ENCODE measurements around the gene EHD2.
A peak's percentile ranks its signal among the peaks of the same experiment; 100 is the strongest.

The EHD2 gene

GRCh38 chr19:47691090-47691489, 22.1 kb upstream of the EHD2 start:
- DNase-seq (ENCODE audit: low read depth in 3 of 3) = no peak

- no peak for DNase-seq (ENCODE audit: low read depth in 3 of 3)
Observed at GRCh38 chr19:47691782-47692181, 21.4 kb upstream of the EHD2 start.

- DNase-seq (ENCODE audit: low read depth in 3 of 3) = no peak
Observed at GRCh38 chr19:47693489-47693888, 19.7 kb upstream of the EHD2 start.

GRCh38 chr19:47693903-47694302, 19.3 kb upstream of the EHD2 start:
- DNase-seq (ENCODE audit: low read depth in 3 of 3) = no peak

- no peak for DNase-seq (ENCODE audit: low read depth in 3 of 3)
Observed at GRCh38 chr19:47694466-47695273, 18.6 kb upstream of the EHD2 start.

GRCh38 chr19:47695533-47696262, 17.5 kb upstream of the EHD2 start:
- DNase-seq (ENCODE audit: low read depth in 3 of 3) = no peak

- no peak for DNase-seq (ENCODE audit: low read depth in 3 of 3)
Observed at GRCh38 chr19:47696635-47697034, 16.6 kb upstream of the EHD2 start.

GRCh38 chr19:47697863-47698609, 15.2 kb upstream of the EHD2 start:
- peak; percentile 21 to 32 (median 28) for DNase-seq (ENCODE audit: low read depth in 3 of 3)

GRCh38 chr19:47698631-47699359, 14.4 kb upstream of the EHD2 start:
- no peak for DNase-seq (ENCODE audit: low read depth in 3 of 3)

GRCh38 chr19:47699360-47699917, 13.8 kb upstream of the EHD2 start:
- DNase-seq (ENCODE audit: low read depth in 3 of 3) = peak; percentile 15 to 32 (median 24)

- DNase-seq (ENCODE audit: low read depth in 3 of 3) = no peak
Observed at GRCh38 chr19:47700934-47701716, 12.1 kb upstream of the EHD2 start.

GRCh38 chr19:47701717-47702552, 11.3 kb upstream of the EHD2 start:
- no peak for DNase-seq (ENCODE audit: low read depth in 3 of 3)

- no peak for DNase-seq (ENCODE audit: low read depth in 3 of 3)
Observed at GRCh38 chr19:47702671-47703070, 10.6 kb upstream of the EHD2 start.

GRCh38 chr19:47703301-47703700, 9.9 kb upstream of the EHD2 start:
- DNase-seq (ENCODE audit: low read depth in 3 of 3) = no peak

GRCh38 chr19:47704024-47704423, 9.2 kb upstream of the EHD2 start:
- DNase-seq (ENCODE audit: low read depth in 3 of 3) = no peak

- no peak for DNase-seq (ENCODE audit: low read depth in 3 of 3)
Observed at GRCh38 chr19:47704656-47705055, 8.6 kb upstream of the EHD2 start.

GRCh38 chr19:47707135-47707925, 5.9 kb upstream of the EHD2 start:
- peak; percentile 51 to 60 (median 52) for DNase-seq (ENCODE audit: low read depth in 3 of 3)

- no peak for DNase-seq (ENCODE audit: low read depth in 3 of 3)
Observed at GRCh38 chr19:47711652-47712242, 1.5 kb upstream of the EHD2 start.

Data from stimulated activated CD4-positive, alpha-beta T cell treated with anti-CD3 and anti-CD28 coated beads, TNF-alpha, amount 100 ng/mL, for 4 hours (primary cell).